Gastrocnemius medialis (tissue), 4 donors: ENCODE measurements around the gene AASDH.

Experiments
- CTCF ChIP-seq, 5 experiments: fragments of 450-650 bp in 3 of 5; fragments of 200-600 bp in 2 of 5; sonication (generic) in 2 of 5; IDR thresholded peaks in 4 of 5; conservative IDR thresholded peaks in 1 of 5; 1 replicate in 4 of 5; 2 replicates in 1 of 5; pipeline ENCODE4 v1.5.1; 2016 to 2019; ENCODE audit warnings: antibody characterized with exemption in 5 of 5, mild to moderate bottlenecking in 3 of 5, moderate library complexity in 3 of 5
- POLR2A ChIP-seq, 2 donors: fragments of 450-650 bp; IDR thresholded peaks; one replicate each; pipeline ENCODE4 v1.6.1; 2017; ENCODE audit warnings: antibody characterized with exemption in 2 of 2, mild to moderate bottlenecking in 2 of 2, moderate library complexity in 2 of 2

- no peak for TF ChIP-seq CTCF (IDR thresholded peaks at IDR 0.05 in 4 of 5, conservative IDR thresholded peaks at IDR 0.05 in 1 of 5)
- TF ChIP-seq POLR2A (IDR thresholded peaks at IDR 0.05) = no peak
Measured at GRCh38 chr4:56311299-56311975, 75.9 kb downstream of the AASDH start.
